GM21825 (cell line): ENCODE measurements around the gene DENND6B.
"Not testable (repeated sequence)": the region's sequence is repeated elsewhere in the genome, so short reads cannot be mapped to it uniquely, and the experiment has no call there.

ENCODE experiments used
- ATAC-seq: cut with Tn5 transposase; IDR thresholded peaks from one replicate; pipeline ENCODE4 v1.9.1; 2021; ENCODE audit warnings: mild to moderate bottlenecking, moderate library complexity; ENCODE audit not compliant: unreplicated experiment

Gene DENND6B

DNA sequence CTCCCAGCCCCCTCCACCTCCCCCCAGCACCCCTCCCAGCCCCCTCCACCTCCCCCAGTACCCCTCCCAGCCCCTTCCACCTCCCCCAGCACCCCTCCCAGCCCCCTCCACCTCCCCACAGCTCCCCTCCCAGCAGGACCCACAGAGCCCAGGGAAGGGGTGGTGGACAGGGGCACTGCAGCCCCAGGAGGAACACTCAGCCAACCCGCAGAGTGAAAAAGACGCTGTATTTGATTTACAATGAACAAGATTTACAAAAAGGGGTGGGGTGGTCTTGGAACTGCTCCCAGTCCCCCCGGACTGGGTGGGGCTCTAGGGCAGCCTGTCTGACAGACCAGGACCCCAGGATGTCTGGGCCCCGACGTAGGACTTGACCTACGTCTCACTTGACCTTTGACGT is 52.0 kb downstream of the DENND6B start:
- no peak for ATAC-seq

DNA sequence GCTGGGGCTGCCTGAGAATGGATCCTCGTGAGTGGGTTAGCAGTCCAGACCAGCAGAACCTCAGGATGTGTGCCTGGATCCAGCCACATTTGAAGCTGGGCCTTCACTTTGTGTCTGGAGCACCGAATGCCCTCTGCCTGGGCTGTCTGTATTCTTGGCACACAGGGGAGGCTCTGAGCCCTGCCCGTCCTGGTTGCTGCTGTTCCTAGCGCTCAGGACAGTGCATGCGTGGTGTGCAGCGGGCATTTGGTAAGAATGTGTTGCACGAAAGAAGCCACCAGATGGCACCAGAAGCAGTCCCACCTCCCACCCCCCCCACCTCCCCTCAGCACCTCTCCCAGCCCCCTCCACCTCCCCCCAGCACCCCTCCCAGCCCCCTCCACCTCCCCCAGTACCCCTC is 52.5 kb downstream of the DENND6B start:
- ATAC-seq, result no peak

GRCh38 chr22:50273781-50274180 is 53.0 kb downstream of the DENND6B start:
- ATAC-seq, result not testable (repeated sequence)

- not testable (repeated sequence) for ATAC-seq
These were observed 53.5 kb downstream of the DENND6B start for GRCh38 chr22:50273352-50273751.

- no peak for ATAC-seq
These were observed 54.6 kb downstream of the DENND6B start for GRCh38 chr22:50272044-50272802.

DNA sequence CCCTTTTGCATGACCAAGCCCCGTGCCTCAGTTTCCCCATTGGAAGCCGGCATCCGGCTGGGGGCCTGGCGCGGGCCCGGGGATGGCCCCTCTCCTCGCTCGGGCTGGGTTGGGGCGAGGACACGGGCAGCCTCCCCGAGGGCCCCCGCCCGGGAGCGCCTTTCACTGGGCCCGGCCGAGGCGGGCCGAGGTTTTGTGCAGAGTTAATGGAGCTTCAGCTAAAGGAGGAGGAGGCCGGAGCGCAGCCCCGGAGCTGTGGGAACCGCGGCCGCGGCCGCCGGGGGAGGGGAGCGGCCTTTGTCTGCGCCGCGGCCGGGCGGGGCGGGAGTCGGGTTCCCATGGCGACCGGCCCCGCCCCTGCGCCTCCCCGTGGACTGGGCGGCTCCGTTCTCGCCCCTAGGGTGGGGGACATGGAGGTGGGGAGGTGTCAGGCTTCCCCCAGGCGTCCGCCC is 55.3 kb downstream of the DENND6B start:
- ATAC-seq, result no peak

DNA sequence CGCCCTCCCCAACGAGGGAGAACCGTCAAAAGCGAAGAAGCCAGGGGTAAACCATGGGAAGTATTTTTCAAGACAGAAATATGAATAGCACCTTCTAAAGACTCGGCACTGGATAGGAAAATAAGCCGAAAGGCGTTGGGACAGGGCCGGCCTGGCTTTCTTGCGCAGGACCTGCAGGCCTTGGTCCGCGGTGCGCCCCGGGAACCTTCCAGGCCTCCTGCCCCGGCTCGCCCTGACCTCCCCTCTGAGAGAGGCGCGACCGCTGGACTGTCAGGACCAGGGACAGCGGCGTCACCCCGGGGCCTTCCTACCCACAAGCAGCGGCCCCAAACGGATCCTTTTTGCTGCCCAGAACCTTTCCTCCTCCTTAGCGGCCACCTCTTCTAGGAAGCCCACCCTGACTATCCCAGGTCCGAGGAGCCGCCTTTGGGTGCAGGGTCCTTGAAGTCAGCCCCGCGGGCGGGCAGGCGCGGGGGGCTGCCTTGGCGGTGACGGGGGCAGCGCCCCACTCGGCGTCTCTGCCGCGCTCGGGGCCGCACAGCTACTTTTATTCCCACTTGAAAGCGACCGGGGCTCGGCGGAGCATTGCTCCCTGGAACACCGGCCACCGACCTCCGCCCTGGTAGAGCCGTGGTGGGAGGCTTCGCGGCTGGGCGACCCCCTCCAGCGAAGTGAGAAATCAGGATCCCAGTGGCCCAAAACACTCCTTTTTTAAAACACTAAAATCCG is 56.0 kb downstream of the DENND6B start:
- no peak for ATAC-seq

DNA sequence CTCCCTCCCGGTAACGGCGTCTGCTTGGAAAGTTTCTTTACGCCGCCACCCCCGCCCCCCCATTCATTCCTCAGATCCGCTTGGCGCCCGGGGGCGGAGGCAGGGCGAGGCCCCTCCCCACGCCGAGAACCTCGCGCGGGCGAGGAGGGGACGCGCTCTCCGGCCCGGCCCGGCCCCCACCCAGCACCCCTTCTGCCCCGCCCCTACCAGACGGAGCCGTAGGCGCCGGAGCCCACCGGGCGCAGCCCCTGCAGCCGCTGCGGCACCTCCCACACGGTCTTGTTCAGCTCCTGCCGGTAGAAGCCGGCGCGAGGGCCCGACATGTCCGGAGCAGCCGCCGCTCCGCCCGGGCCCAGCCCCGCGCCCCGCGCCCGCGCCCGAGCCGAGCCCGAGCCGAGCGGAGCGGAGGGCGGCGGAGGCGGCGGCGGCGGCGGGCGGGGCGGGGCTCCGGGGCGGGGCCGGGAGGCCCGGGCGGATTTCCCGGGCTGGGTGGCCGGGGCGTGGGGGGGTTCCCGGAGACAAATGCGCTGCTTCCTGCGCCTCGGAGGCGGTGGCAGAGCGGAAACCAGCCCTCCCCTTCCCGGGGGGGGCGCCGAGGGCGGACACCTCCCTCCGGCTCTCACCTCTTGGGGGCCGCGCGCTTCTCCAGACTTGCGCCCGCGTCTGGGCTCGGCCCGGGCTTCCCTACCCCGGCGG is 56.7 kb downstream of the DENND6B start, which contains the start of gene MAPK11:
MAPK11 (minus strand) TSS at position 411 of the 696 bp plus-strand sequence; CDS start at position 323, 88 bp downstream.
- no peak for ATAC-seq

DNA sequence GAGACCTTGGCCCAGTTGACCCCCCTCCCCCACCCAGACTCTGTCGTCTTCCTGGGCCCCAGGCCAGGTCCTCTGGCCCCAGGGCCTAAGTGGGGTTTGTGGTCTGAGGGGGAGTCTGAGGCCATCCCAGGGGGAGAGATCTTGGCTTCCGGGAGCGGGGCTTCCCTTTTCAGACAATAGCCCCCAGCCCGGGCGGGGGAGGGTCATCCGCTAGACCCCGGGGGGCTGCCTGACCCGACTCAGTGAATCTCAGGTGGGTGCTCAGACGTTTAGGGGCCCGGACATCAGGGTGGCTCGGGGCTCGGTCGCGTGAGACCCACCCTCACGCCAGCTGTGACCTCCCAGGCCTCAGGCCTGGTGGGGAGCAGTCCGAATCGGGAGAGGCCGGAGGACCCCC is 57.2 kb downstream of the DENND6B start:
- ATAC-seq, result no peak

GRCh38 chr22:50268655-50269113 is 58.1 kb downstream of the DENND6B start:
- ATAC-seq, result no peak

DNA sequence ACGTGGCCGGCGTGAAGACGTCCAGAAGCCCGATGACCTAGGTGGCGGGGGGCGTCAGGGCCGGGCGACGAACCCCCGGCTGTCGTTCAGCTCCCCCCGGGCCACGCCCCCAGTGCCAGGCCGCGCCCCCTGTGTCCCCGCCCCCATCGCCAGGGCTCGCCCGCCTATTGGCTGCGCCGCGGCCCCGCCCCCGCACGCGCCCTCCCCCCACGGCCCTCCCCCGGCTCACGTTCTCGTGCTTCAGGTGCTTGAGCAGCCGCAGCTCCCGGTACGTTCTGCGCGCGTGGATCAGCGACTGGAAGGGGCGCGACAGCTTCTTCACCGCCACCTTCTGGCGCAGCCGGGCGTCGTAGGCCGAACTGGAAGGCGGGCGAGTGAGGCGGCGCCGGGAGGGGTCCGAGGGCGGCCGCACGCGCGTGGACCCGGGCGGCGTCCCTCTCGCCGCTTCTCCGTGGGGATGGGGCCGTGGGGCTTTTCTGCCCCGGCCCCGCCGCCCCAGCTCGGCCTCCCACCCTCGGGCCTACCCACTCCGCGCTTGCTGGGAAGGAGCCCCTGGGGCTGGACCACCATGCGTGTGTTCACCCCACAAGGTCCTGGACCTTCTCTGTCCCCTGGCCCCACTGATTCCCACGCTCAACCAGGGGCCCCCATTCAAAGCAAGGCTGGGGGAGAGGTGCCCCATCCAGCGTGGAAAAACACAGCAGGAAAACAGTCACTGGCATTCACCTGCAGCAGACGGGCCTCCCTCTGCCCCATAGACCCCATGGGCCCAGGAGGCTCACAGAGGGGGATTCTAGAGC is 59.0 kb downstream of the DENND6B start:
- ATAC-seq, result no peak

- ATAC-seq, result no peak
These were observed 59.8 kb downstream of the DENND6B start for GRCh38 chr22:50266994-50267393.

DNA sequence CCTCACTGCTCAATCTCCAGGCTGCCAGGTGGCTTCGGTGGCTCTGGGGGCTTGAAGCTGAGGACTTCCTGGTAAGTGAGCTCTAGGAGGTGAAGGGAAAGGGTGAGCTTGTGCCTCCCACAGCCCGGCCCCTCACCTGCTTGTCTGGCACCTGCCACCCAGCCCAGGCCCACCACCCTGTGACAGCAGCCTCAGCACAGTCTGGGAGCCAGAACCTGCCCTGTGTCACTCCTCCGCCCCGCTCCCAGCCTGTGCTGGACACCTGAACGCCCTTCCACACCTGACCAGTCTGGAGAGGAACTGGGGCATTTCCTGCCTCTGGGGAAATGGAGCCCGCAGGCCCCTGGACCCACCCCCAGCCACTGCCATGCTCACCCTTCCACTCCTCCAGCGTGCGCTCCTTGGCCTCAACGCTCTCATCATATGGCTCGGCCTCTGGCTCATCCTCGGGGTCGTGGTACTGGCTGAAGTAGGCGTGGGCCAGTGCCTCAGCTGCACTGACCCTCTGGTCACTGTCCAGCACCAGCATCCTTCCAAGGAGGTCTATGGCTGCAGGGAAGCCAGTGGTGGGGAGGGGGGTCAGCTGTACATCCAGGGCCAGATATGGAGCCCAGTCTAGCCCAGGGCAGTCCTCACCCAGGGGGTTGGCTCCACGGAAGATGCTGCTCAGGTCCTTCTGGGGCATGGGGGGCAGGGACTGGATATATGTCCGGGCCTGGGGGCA is 61.7 kb downstream of the DENND6B start:
- no peak for ATAC-seq

DNA sequence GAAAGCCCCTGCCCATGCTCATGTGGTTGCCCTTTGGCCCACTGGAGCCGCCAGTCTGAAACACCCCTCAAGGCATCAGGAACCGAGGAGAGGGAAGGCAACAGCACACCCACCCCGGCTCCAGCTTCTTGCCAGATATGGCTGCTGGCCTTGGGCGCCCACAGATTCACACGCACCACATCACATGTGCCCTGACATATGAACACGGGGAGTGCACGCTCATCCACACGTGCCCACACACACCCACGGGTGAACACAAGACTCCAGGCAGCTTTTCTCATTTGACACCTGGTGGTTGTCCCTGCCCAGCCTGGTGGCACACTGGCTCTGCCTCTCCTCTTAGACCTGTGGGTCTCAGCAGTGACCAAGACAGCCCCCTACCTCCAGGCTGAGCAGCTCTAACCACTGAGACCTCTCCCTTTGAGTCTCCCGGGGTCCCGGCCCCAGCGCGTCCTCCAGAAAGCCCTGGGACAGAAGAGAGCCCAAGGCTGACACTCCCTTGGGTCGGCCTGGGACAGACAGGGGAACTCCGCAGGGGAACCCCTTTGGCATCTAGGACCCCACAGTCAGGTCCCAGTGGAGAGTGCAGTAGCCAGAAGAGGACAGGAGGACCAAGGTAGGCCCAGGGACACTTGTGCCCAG is 62.6 kb downstream of the DENND6B start:
- no peak for ATAC-seq

- no peak for ATAC-seq
These were observed 63.7 kb downstream of the DENND6B start for GRCh38 chr22:50262973-50263617.

DNA sequence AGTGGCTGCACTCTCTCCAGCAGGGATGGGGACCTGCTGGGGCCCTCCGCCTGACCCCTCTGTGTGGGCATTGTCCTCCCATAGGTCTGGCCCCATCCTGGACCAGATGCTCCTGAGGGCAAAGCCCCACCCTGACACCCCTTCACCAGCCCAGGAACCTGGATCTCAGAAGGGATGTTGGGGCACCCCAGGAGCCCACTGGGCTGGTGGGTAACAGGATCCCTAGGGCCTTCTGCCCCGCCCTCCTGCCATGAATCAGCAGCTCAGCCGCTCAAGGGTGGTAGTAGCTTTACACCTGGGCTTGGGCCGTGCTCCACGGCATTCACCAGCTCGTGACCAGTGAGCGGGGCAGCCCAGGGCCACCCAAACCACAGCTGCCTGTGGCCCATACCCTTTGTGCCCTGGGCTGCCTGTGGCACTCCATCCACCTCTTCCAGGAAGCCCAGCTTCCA is 64.3 kb downstream of the DENND6B start:
- no peak for ATAC-seq

- no peak for ATAC-seq
These were observed 65.0 kb downstream of the DENND6B start, which contains the start of gene MAPK12 for GRCh38 chr22:50261615-50262459. Gene MAPK12 (minus strand): TSS chr22:50261683. CDS start chr22:50261509, 174 bp downstream.
